ENCODE data around the gene PTPRZ1.

Gene PTPRZ1

GRCh38 chr7:122067077-122067476, 194.1 kb downstream of the PTPRZ1 start:
- Histone ChIP-seq H3K9ac (ENCODE audit: low read depth in 1 of 2, low read length in 2 of 2) (no peak overlapping the region), H3K4me1 (ENCODE audit: control insufficient read depth in 1 of 2, insufficient read depth in 2 of 2, low read length in 2 of 2) (no peaks in the 10 kb centered on the region), H3K4me3 (ENCODE audit: low read depth in 1 of 2, low read length in 2 of 2) (no peak overlapping the region), H3K27ac (ENCODE audit: low read depth, low read length) (no peak overlapping the region), H3K9me3 (ENCODE audit: control insufficient read depth in 1 of 2, low read length in 2 of 2) (no peaks in the 10 kb centered on the region), H3K27me3 (ENCODE audit: control insufficient read depth in 1 of 2, insufficient read depth in 2 of 2, low read length in 2 of 2) (no peaks in the 10 kb centered on the region), H3K36me3 (ENCODE audit: control insufficient read depth in 1 of 2, insufficient read depth in 2 of 2, low read length in 2 of 2) (no peaks in the 10 kb centered on the region)

- Histone ChIP-seq H3K27ac (ENCODE audit: low read depth, low read length) (no peak overlapping the region), H3K9me3 (ENCODE audit: control insufficient read depth in 1 of 2, low read length in 2 of 2) (no peaks in the 10 kb centered on the region), H3K9ac (ENCODE audit: low read depth in 1 of 2, low read length in 2 of 2) (no peak overlapping the region), H3K27me3 (ENCODE audit: control insufficient read depth in 1 of 2, insufficient read depth in 2 of 2, low read length in 2 of 2) (no peaks in the 10 kb centered on the region), H3K4me3 (ENCODE audit: low read depth in 1 of 2, low read length in 2 of 2) (no peak overlapping the region), H3K4me1 (ENCODE audit: control insufficient read depth in 1 of 2, insufficient read depth in 2 of 2, low read length in 2 of 2) (no peaks in the 10 kb centered on the region), H3K36me3 (ENCODE audit: control insufficient read depth in 1 of 2, insufficient read depth in 2 of 2, low read length in 2 of 2) (no peaks in the 10 kb centered on the region)
These were observed 195.1 kb downstream of the PTPRZ1 start for GRCh38 chr7:122068046-122068445.

- H3K9me3 ChIP-seq (ENCODE audit: control insufficient read depth in 1 of 2, low read length in 2 of 2) = no peaks in the 10 kb centered on the region
- H3K27ac ChIP-seq (ENCODE audit: low read depth, low read length) = no peak overlapping the region
- no peaks in the 10 kb centered on the region for H3K36me3 ChIP-seq (ENCODE audit: control insufficient read depth in 1 of 2, insufficient read depth in 2 of 2, low read length in 2 of 2)
- no peak overlapping the region for H3K9ac ChIP-seq (ENCODE audit: low read depth in 1 of 2, low read length in 2 of 2)
- no peaks in the 10 kb centered on the region for H3K4me1 ChIP-seq (ENCODE audit: control insufficient read depth in 1 of 2, insufficient read depth in 2 of 2, low read length in 2 of 2)
- no peaks in the 10 kb centered on the region for H3K27me3 ChIP-seq (ENCODE audit: control insufficient read depth in 1 of 2, insufficient read depth in 2 of 2, low read length in 2 of 2)
- no peak overlapping the region for H3K4me3 ChIP-seq (ENCODE audit: low read depth in 1 of 2, low read length in 2 of 2)
These were observed 196.0 kb downstream of the PTPRZ1 start for GRCh38 chr7:122068999-122069398.

- Histone ChIP-seq H3K4me1 (ENCODE audit: control insufficient read depth in 1 of 2, insufficient read depth in 2 of 2, low read length in 2 of 2) (no peaks in the 10 kb centered on the region), H3K27ac (ENCODE audit: low read depth, low read length) (no peak overlapping the region), H3K9me3 (ENCODE audit: control insufficient read depth in 1 of 2, low read length in 2 of 2) (no peaks in the 10 kb centered on the region), H3K27me3 (ENCODE audit: control insufficient read depth in 1 of 2, insufficient read depth in 2 of 2, low read length in 2 of 2) (no peaks in the 10 kb centered on the region), H3K36me3 (ENCODE audit: control insufficient read depth in 1 of 2, insufficient read depth in 2 of 2, low read length in 2 of 2) (no peaks in the 10 kb centered on the region), H3K9ac (ENCODE audit: low read depth in 1 of 2, low read length in 2 of 2) (no peak overlapping the region), H3K4me3 (ENCODE audit: low read depth in 1 of 2, low read length in 2 of 2) (no peak overlapping the region)
These were observed 197.1 kb downstream of the PTPRZ1 start for GRCh38 chr7:122070062-122070461.

GRCh38 chr7:122070834-122071233, 197.9 kb downstream of the PTPRZ1 start:
- no peaks in the 10 kb centered on the region for H3K9me3 ChIP-seq (ENCODE audit: control insufficient read depth in 1 of 2, low read length in 2 of 2)
- no peak overlapping the region for H3K9ac ChIP-seq (ENCODE audit: low read depth in 1 of 2, low read length in 2 of 2)
- H3K36me3 ChIP-seq (ENCODE audit: control insufficient read depth in 1 of 2, insufficient read depth in 2 of 2, low read length in 2 of 2) = no peaks in the 10 kb centered on the region
- H3K4me1 ChIP-seq (ENCODE audit: control insufficient read depth in 1 of 2, insufficient read depth in 2 of 2, low read length in 2 of 2) = no peaks in the 10 kb centered on the region
- H3K27ac ChIP-seq (ENCODE audit: low read depth, low read length) = no peak overlapping the region
- no peaks in the 10 kb centered on the region for H3K27me3 ChIP-seq (ENCODE audit: control insufficient read depth in 1 of 2, insufficient read depth in 2 of 2, low read length in 2 of 2)
- H3K4me3 ChIP-seq (ENCODE audit: low read depth in 1 of 2, low read length in 2 of 2) = no peak overlapping the region

GRCh38 chr7:122072272-122072671, 199.3 kb downstream of the PTPRZ1 start:
- Histone ChIP-seq H3K4me3 (ENCODE audit: low read depth in 1 of 2, low read length in 2 of 2) (no peak overlapping the region), H3K27me3 (ENCODE audit: control insufficient read depth in 1 of 2, insufficient read depth in 2 of 2, low read length in 2 of 2) (no peaks in the 10 kb centered on the region), H3K36me3 (ENCODE audit: control insufficient read depth in 1 of 2, insufficient read depth in 2 of 2, low read length in 2 of 2) (no peaks in the 10 kb centered on the region), H3K4me1 (ENCODE audit: control insufficient read depth in 1 of 2, insufficient read depth in 2 of 2, low read length in 2 of 2) (no peaks in the 10 kb centered on the region), H3K9ac (ENCODE audit: low read depth in 1 of 2, low read length in 2 of 2) (no peak overlapping the region), H3K9me3 (ENCODE audit: control insufficient read depth in 1 of 2, low read length in 2 of 2) (no peaks in the 10 kb centered on the region), H3K27ac (ENCODE audit: low read depth, low read length) (no peak overlapping the region)

- H3K9me3 ChIP-seq (ENCODE audit: control insufficient read depth in 1 of 2, low read length in 2 of 2) = no peaks in the 10 kb centered on the region
- peaks cover 0 to 6% of the 10 kb centered on the region in 2 donors for H3K36me3 ChIP-seq (ENCODE audit: control insufficient read depth in 1 of 2, insufficient read depth in 2 of 2, low read length in 2 of 2)
These were observed 200.1 kb downstream of the PTPRZ1 start for GRCh38 chr7:122072924-122073599.

GRCh38 chr7:122073635-122074034, 200.7 kb downstream of the PTPRZ1 start:
- no peak overlapping the region for H3K4me3 ChIP-seq (ENCODE audit: low read depth in 1 of 2, low read length in 2 of 2)
- H3K36me3 ChIP-seq (ENCODE audit: control insufficient read depth in 1 of 2, insufficient read depth in 2 of 2, low read length in 2 of 2) = peaks cover 0 to 6% of the 10 kb centered on the region in 2 donors
- no peaks in the 10 kb centered on the region for H3K27me3 ChIP-seq (ENCODE audit: control insufficient read depth in 1 of 2, insufficient read depth in 2 of 2, low read length in 2 of 2)
- H3K4me1 ChIP-seq (ENCODE audit: control insufficient read depth in 1 of 2, insufficient read depth in 2 of 2, low read length in 2 of 2) = no peaks in the 10 kb centered on the region
- no peak overlapping the region for H3K27ac ChIP-seq (ENCODE audit: low read depth, low read length)
- no peak overlapping the region for H3K9ac ChIP-seq (ENCODE audit: low read depth in 1 of 2, low read length in 2 of 2)
- no peaks in the 10 kb centered on the region for H3K9me3 ChIP-seq (ENCODE audit: control insufficient read depth in 1 of 2, low read length in 2 of 2)

More at GRCh38 chr7:122072924-122073599, 200.1 kb downstream of the PTPRZ1 start:
- Histone ChIP-seq H3K27ac (ENCODE audit: low read depth, low read length) (no peak overlapping the region), H3K4me3 (ENCODE audit: low read depth in 1 of 2, low read length in 2 of 2) (no peak overlapping the region), H3K4me1 (ENCODE audit: control insufficient read depth in 1 of 2, insufficient read depth in 2 of 2, low read length in 2 of 2) (no peaks in the 10 kb centered on the region), H3K9ac (ENCODE audit: low read depth in 1 of 2, low read length in 2 of 2) (no peak overlapping the region), H3K27me3 (ENCODE audit: control insufficient read depth in 1 of 2, insufficient read depth in 2 of 2, low read length in 2 of 2) (no peaks in the 10 kb centered on the region)

- Histone ChIP-seq H3K27me3 (ENCODE audit: control insufficient read depth in 1 of 2, insufficient read depth in 2 of 2, low read length in 2 of 2) (no peaks in the 10 kb centered on the region), H3K9ac (ENCODE audit: low read depth in 1 of 2, low read length in 2 of 2) (no peak overlapping the region), H3K9me3 (ENCODE audit: control insufficient read depth in 1 of 2, low read length in 2 of 2) (no peaks in the 10 kb centered on the region), H3K27ac (ENCODE audit: low read depth, low read length) (no peak overlapping the region), H3K36me3 (ENCODE audit: control insufficient read depth in 1 of 2, insufficient read depth in 2 of 2, low read length in 2 of 2) (peaks cover 0 to 6% of the 10 kb centered on the region in 2 donors), H3K4me3 (ENCODE audit: low read depth in 1 of 2, low read length in 2 of 2) (no peak overlapping the region), H3K4me1 (ENCODE audit: control insufficient read depth in 1 of 2, insufficient read depth in 2 of 2, low read length in 2 of 2) (no peaks in the 10 kb centered on the region)
These were observed 209.2 kb downstream of the PTPRZ1 start for GRCh38 chr7:122082160-122082559.

- H3K9ac ChIP-seq (ENCODE audit: low read depth in 1 of 2, low read length in 2 of 2) = no peak overlapping the region
- no peak overlapping the region for H3K27ac ChIP-seq (ENCODE audit: low read depth, low read length)
- no peaks in the 10 kb centered on the region for H3K27me3 ChIP-seq (ENCODE audit: control insufficient read depth in 1 of 2, insufficient read depth in 2 of 2, low read length in 2 of 2)
- H3K4me1 ChIP-seq (ENCODE audit: control insufficient read depth in 1 of 2, insufficient read depth in 2 of 2, low read length in 2 of 2) = no peaks in the 10 kb centered on the region
- H3K4me3 ChIP-seq (ENCODE audit: low read depth in 1 of 2, low read length in 2 of 2) = no peak overlapping the region
- no peaks in the 10 kb centered on the region for H3K9me3 ChIP-seq (ENCODE audit: control insufficient read depth in 1 of 2, low read length in 2 of 2)
- H3K36me3 ChIP-seq (ENCODE audit: control insufficient read depth in 1 of 2, insufficient read depth in 2 of 2, low read length in 2 of 2) = peaks cover 0 to 2% of the 10 kb centered on the region in 2 donors
These were observed 209.7 kb downstream of the PTPRZ1 start for GRCh38 chr7:122082670-122083069.
